ENCODE data around the gene LHFPL6. TPM values are rescaled to one million over a fixed set of nuclear protein-coding genes. Genes with fewer than 3 reads are reported as not detected.
A peak's percentile ranks its signal among the peaks of the same experiment; 100 is the strongest.

LHFPL6 gene
- total and polyA plus RNA-seq, 2 experiments from 2014 or later, result 91.2 to 111 TPM

- Histone ChIP-seq H2AFZ (no peak overlapping the region), H3K9me2 (ENCODE audit: insufficient read depth) (no peaks in the 10 kb centered on the region)
- in situ Hi-C loops (cut with MboI), result no loop called here
Measured at GRCh38 chr13:39414339-39414738, 188.7 kb downstream of the LHFPL6 start.

GRCh38 chr13:39411511-39411910 lies 191.5 kb downstream of the LHFPL6 start:
- TF ChIP-seq EZH2 (IDR thresholded peaks at IDR 0.05; ENCODE audit: insufficient read depth, poor library complexity, severe bottlenecking) (no peak), EZH2phosphoT487 (IDR thresholded peaks at IDR 0.05; ENCODE audit: insufficient read depth, low read depth) (no peak)
- Histone ChIP-seq H3K4me1 (ENCODE audit: insufficient read depth) (peaks cover 22% of the 10 kb centered on the region), H3K36me3 (ENCODE audit: low read depth) (no peaks in the 10 kb centered on the region), H3K79me2 (ENCODE audit: insufficient read depth) (peaks cover 7% of the 10 kb centered on the region; the same call in 1 of the 2 replicates), H3K9ac (no peak overlapping the region), H3K27ac (no peak overlapping the region), H3K4me2 (ENCODE audit: unreplicated experiment) (no peak overlapping the region), H4K20me1 (ENCODE audit: insufficient read depth) (no peaks in the 10 kb centered on the region), H3K27me3 (replicated peaks; ENCODE audit: insufficient read depth) (no peaks in the 10 kb centered on the region), H3F3A (ENCODE audit: insufficient read depth) (peaks cover 30% of the 10 kb centered on the region), H3K4me3 (no peak overlapping the region), H2AFZ (no peak overlapping the region), H3K9me3 (ENCODE audit: low read depth) (no peaks in the 10 kb centered on the region), H3K9me2 (ENCODE audit: insufficient read depth) (no peaks in the 10 kb centered on the region)
- peak; percentile 9 for DNase-seq
- in situ Hi-C loops (cut with MboI), result no loop called here
- WGBS, 2 experiments (ENCODE audit: low coverage in 1 of 2, low lambda C conversion rate in 2 of 2, missing lambda C conversion rate in 2 of 2), result 90 to 96% methylated on average over 3 of the region's 3 CpGs

More at GRCh38 chr13:39414339-39414738, 188.7 kb downstream of the LHFPL6 start:
- Histone ChIP-seq H3K27ac (no peak overlapping the region), H3K4me2 (ENCODE audit: unreplicated experiment) (no peak overlapping the region), H3K36me3 (ENCODE audit: low read depth) (no peaks in the 10 kb centered on the region), H3K9me3 (ENCODE audit: low read depth) (no peaks in the 10 kb centered on the region), H3F3A (ENCODE audit: insufficient read depth) (peaks cover 31% of the 10 kb centered on the region), H3K27me3 (replicated peaks; ENCODE audit: insufficient read depth) (no peaks in the 10 kb centered on the region), H3K79me2 (ENCODE audit: insufficient read depth) (no peaks in the 10 kb centered on the region), H3K4me1 (ENCODE audit: insufficient read depth) (peaks cover 31% of the 10 kb centered on the region), H4K20me1 (ENCODE audit: insufficient read depth) (no peaks in the 10 kb centered on the region), H3K4me3 (no peak overlapping the region), H3K9ac (no peak overlapping the region)
- TF ChIP-seq EZH2 (IDR thresholded peaks at IDR 0.05; ENCODE audit: insufficient read depth, poor library complexity, severe bottlenecking) (no peak), EZH2phosphoT487 (IDR thresholded peaks at IDR 0.05; ENCODE audit: insufficient read depth, low read depth) (no peak)
- no peak for DNase-seq

- no peaks in the 10 kb centered on the region for H3K9me3 ChIP-seq (ENCODE audit: low read depth)
- 86 to 87% methylated on average over 5 of the region's 5 CpGs for WGBS, 2 experiments (ENCODE audit: low coverage in 1 of 2, low lambda C conversion rate in 2 of 2, missing lambda C conversion rate in 2 of 2)
- H3K4me2 ChIP-seq (ENCODE audit: unreplicated experiment), result peak overlapping the region; percentile 25
- H2AFZ ChIP-seq, result no peak overlapping the region
- no peaks in the 10 kb centered on the region for H3K36me3 ChIP-seq (ENCODE audit: low read depth)
- TF ChIP-seq EZH2 (IDR thresholded peaks at IDR 0.05; ENCODE audit: insufficient read depth, poor library complexity, severe bottlenecking), result no peak
- no peak for TF ChIP-seq EZH2phosphoT487 (IDR thresholded peaks at IDR 0.05; ENCODE audit: insufficient read depth, low read depth)
- H3K9me2 ChIP-seq (ENCODE audit: insufficient read depth), result no peaks in the 10 kb centered on the region
- in situ Hi-C loops (cut with MboI), result no loop called here
- H3K27me3 ChIP-seq (replicated peaks; ENCODE audit: insufficient read depth), result no peaks in the 10 kb centered on the region
- H3K27ac ChIP-seq, result peak overlapping the region; percentile 68
- no peak overlapping the region for H3K9ac ChIP-seq
- peaks cover 25% of the 10 kb centered on the region for H3F3A ChIP-seq (ENCODE audit: insufficient read depth)
- peaks cover 22% of the 10 kb centered on the region for H3K4me1 ChIP-seq (ENCODE audit: insufficient read depth)
- peak overlapping the region; percentile 26; the same call in 1 of the 2 replicates for H3K4me3 ChIP-seq
- DNase-seq, result no peak
- H4K20me1 ChIP-seq (ENCODE audit: insufficient read depth), result no peaks in the 10 kb centered on the region
- peaks cover 7% of the 10 kb centered on the region; the same call in 1 of the 2 replicates for H3K79me2 ChIP-seq (ENCODE audit: insufficient read depth)
Measured at GRCh38 chr13:39410964-39411363, 192.0 kb downstream of the LHFPL6 start.

- H3K9me2 ChIP-seq (ENCODE audit: insufficient read depth), result no peaks in the 10 kb centered on the region
- peak; percentile 76 for DNase-seq
Measured at GRCh38 chr13:39410096-39410901, 192.7 kb downstream of the LHFPL6 start.

More at GRCh38 chr13:39410096-39410901, 192.7 kb downstream of the LHFPL6 start:
- TF ChIP-seq EZH2 (IDR thresholded peaks at IDR 0.05; ENCODE audit: insufficient read depth, poor library complexity, severe bottlenecking) (no peak), EZH2phosphoT487 (IDR thresholded peaks at IDR 0.05; ENCODE audit: insufficient read depth, low read depth) (no peak)
- Histone ChIP-seq H3K4me3 (peak overlapping the region; percentile 26), H3K9me3 (ENCODE audit: low read depth) (no peaks in the 10 kb centered on the region), H3K36me3 (ENCODE audit: low read depth) (no peaks in the 10 kb centered on the region), H3K27me3 (replicated peaks; ENCODE audit: insufficient read depth) (no peaks in the 10 kb centered on the region), H3K79me2 (ENCODE audit: insufficient read depth) (peaks cover 7% of the 10 kb centered on the region; the same call in 1 of the 2 replicates), H3K4me1 (ENCODE audit: insufficient read depth) (peaks cover 20% of the 10 kb centered on the region), H4K20me1 (ENCODE audit: insufficient read depth) (no peaks in the 10 kb centered on the region), H2AFZ (no peak overlapping the region), H3K27ac (peak overlapping the region; percentile 68), H3K9ac (peak overlapping the region; percentile 21), H3F3A (ENCODE audit: insufficient read depth) (peaks cover 22% of the 10 kb centered on the region), H3K4me2 (ENCODE audit: unreplicated experiment) (peak overlapping the region; percentile 25)
- WGBS, 2 experiments (ENCODE audit: low coverage in 1 of 2, low lambda C conversion rate in 2 of 2, missing lambda C conversion rate in 2 of 2), result 11 to 12% methylated on average over 2 of the region's 2 CpGs
- in situ Hi-C loops (cut with MboI), result no loop called here

Data from GM23248 (cell line).